Keratinocyte (primary cell): ENCODE measurements around the gene EIF5B. TPM values are rescaled to one million over a fixed set of nuclear protein-coding genes. Genes with fewer than 3 reads are reported as not detected.

Experiments used
- DNase-seq: peaks from one replicate; pipeline ENCODE4 v3.0.0-alpha.2; 2011; ENCODE audit warnings: low read depth, missing footprints, low spot score
- FAIRE-seq: peaks from 2 replicates; lab custom pipeline; 2011; peaks lifted over from hg19 to GRCh38; lab: Jason Lieb, UNC
- H2AFZ ChIP-seq: 2 replicates; pipeline ENCODE4 v1.6.0; 2012; ENCODE audit warnings: low read length, control low read depth, inconsistent platforms; ENCODE audit not compliant: control insufficient read depth
- H3K27ac ChIP-seq: 2 replicates; pipeline ENCODE4 v1.5.1; 2011; ENCODE audit warnings: low read length; ENCODE audit not compliant: control insufficient read depth, insufficient read depth
- H3K27me3 ChIP-seq: 3 replicates; pipeline ENCODE4 v1.6.0; 2011; ENCODE audit warnings: low read length; ENCODE audit not compliant: control insufficient read depth, insufficient read depth; ENCODE audit errors: extremely low read depth
- H3K36me3 ChIP-seq, 2 experiments: 2 replicates in 1 of 2; 3 replicates in 1 of 2; pipeline ENCODE4 v1.5.1; 2011; ENCODE audit warnings: low read length in 2 of 2, mild to moderate bottlenecking in 1 of 2; ENCODE audit not compliant: control insufficient read depth in 2 of 2, insufficient read depth in 2 of 2; ENCODE audit errors: extremely low read depth in 1 of 2
- H3K4me1 ChIP-seq: 3 replicates; pipeline ENCODE4 v1.5.1; 2011; ENCODE audit warnings: low read length; ENCODE audit not compliant: control insufficient read depth, insufficient read depth; ENCODE audit errors: extremely low read depth
- H3K4me2 ChIP-seq: 3 replicates; pipeline ENCODE4 v1.6.0; 2011; ENCODE audit warnings: low read depth, low read length; ENCODE audit not compliant: control insufficient read depth, insufficient read depth; ENCODE audit errors: extremely low read depth
- H3K4me3 ChIP-seq, 3 experiments: fragments of 200-600 bp in 1 of 3; sonication (generic) in 1 of 3; 2 replicates in 2 of 3; 3 replicates in 1 of 3; pipeline ENCODE4 v1.5.1; 2011 to 2016; ENCODE audit warnings: low read length in 3 of 3, mild to moderate bottlenecking in 3 of 3, control low read depth in 2 of 3, inconsistent platforms in 1 of 3, low read depth in 1 of 3, mixed read lengths in 1 of 3, mixed run types in 1 of 3, moderate library complexity in 1 of 3; ENCODE audit not compliant: control insufficient read depth in 2 of 3, insufficient read depth in 2 of 3; ENCODE audit errors: extremely low read depth in 1 of 3
- H3K79me2 ChIP-seq: 2 replicates; pipeline ENCODE4 v1.6.0; 2012; ENCODE audit warnings: low read length; ENCODE audit not compliant: control insufficient read depth, insufficient read depth
- H3K9ac ChIP-seq: 3 replicates; pipeline ENCODE4 v1.6.0; 2011; ENCODE audit warnings: low read length; ENCODE audit not compliant: control insufficient read depth, insufficient read depth; ENCODE audit errors: extremely low read depth
- H3K9me1 ChIP-seq: 3 replicates; pipeline ENCODE4 v1.6.0; 2011; ENCODE audit warnings: low read length; ENCODE audit not compliant: control insufficient read depth, insufficient read depth; ENCODE audit errors: extremely low read depth
- H3K9me3 ChIP-seq: 2 replicates; pipeline ENCODE4 v1.5.1; 2012; ENCODE audit warnings: low read depth, low read length; ENCODE audit not compliant: control insufficient read depth
- H4K20me1 ChIP-seq: 3 replicates; pipeline ENCODE4 v1.6.0; 2011; ENCODE audit warnings: low read length; ENCODE audit not compliant: control insufficient read depth, insufficient read depth; ENCODE audit errors: extremely low read depth
- CTCF ChIP-seq, 3 experiments: IDR thresholded peaks in 1 of 3; conservative IDR thresholded peaks in 1 of 3; optimal IDR thresholded peaks in 1 of 3; 2 replicates in 2 of 3; 3 replicates in 1 of 3; pipeline versions ENCODE3 to v1.5.1; 2011; ENCODE audit warnings: low read length in 3 of 3, mild to moderate bottlenecking in 3 of 3, moderate library complexity in 2 of 3, control low read depth in 1 of 3, inconsistent platforms in 1 of 3; ENCODE audit not compliant: insufficient read depth in 2 of 3; ENCODE audit errors: extremely low read depth in 1 of 3
- EZH2 ChIP-seq: IDR thresholded peaks from one replicate; pipeline ENCODE4 v1.6.1; 2012; ENCODE audit warnings: inconsistent platforms, mild to moderate bottlenecking, low read length, moderate library complexity
- dilution Hi-C: fragments of 300-500 bp; cut with MboI; formaldehyde crosslinking; loops from one replicate; pipeline ENCODE4 v1.7.0; 2020; ENCODE audit warnings: low sequenced_read_pairs; ENCODE audit not compliant: extremely low pct_ligation_motif_present
- polyA plus RNA-seq, 5 experiments: library from polyadenylated mRNA; depleted of rRNA in 3 of 5; stranded (reverse) in 3 of 5; stranded (forward) in 1 of 5; unstranded in 1 of 5; fragments of >200 nt; gene quantifications; 1 replicate in 1 of 5; 2 replicates in 3 of 5; 3 replicates in 1 of 5; pipeline versions ENCODE4 v1.2.1 to v1.2.3, GENCODE V29; 2011 to 2012; ENCODE audit warnings: missing spikeins in 2 of 5, low read depth in 1 of 5, low replicate concordance in 1 of 5

EIF5B gene
- polyA plus RNA-seq, 1 donor (not counting 4 experiments of a cell fraction or from before 2014, with no cell fraction given) = 32.6 TPM

- no peak for DNase-seq
- Histone ChIP-seq H3K79me2 (no peaks in the 10 kb centered on the region), H3K4me1 (peaks cover 3% of the 10 kb centered on the region), H3K27ac (no peak overlapping the region), H3K36me3 (peaks cover 32 to 47% of the 10 kb centered on the region in 2 experiments), H2AFZ (no peak overlapping the region), H3K4me3 (no peak overlapping the region), H3K9ac (no peak overlapping the region), H3K4me2 (no peak overlapping the region), H3K9me1 (no peaks in the 10 kb centered on the region), H3K9me3 (no peaks in the 10 kb centered on the region), H3K27me3 (no peaks in the 10 kb centered on the region), H4K20me1 (no peaks in the 10 kb centered on the region)
- no peak for TF ChIP-seq CTCF (optimal IDR thresholded peaks at IDR 0.05 in 1 of 3, IDR thresholded peaks at IDR 0.05 in 1 of 3, conservative IDR thresholded peaks at IDR 0.05 in 1 of 3; ENCODE audit: extremely low read depth in 1 of 3, insufficient read depth in 2 of 3, low read length in 3 of 3)
- no peak for TF ChIP-seq EZH2
- dilution Hi-C loops = no loop called here
- FAIRE-seq = no peak
Measured at GRCh38 chr2:99403524-99403923, 66.3 kb downstream of the EIF5B start.

GRCh38 chr2:99404039-99404796 is 67.0 kb downstream of the EIF5B start:
- peaks cover 3% of the 10 kb centered on the region for H3K4me1 ChIP-seq
- no peak overlapping the region for H3K9ac ChIP-seq
- H3K27me3 ChIP-seq = no peaks in the 10 kb centered on the region
- no peaks in the 10 kb centered on the region for H3K9me3 ChIP-seq
- H4K20me1 ChIP-seq = no peaks in the 10 kb centered on the region
- no peak overlapping the region for H3K27ac ChIP-seq
- TF ChIP-seq CTCF (optimal IDR thresholded peaks at IDR 0.05 in 1 of 3, IDR thresholded peaks at IDR 0.05 in 1 of 3, conservative IDR thresholded peaks at IDR 0.05 in 1 of 3; ENCODE audit: extremely low read depth in 1 of 3, insufficient read depth in 2 of 3, low read length in 3 of 3) (no peak), EZH2 (no peak)
- no peak overlapping the region for H2AFZ ChIP-seq
- dilution Hi-C loops = no loop called here
- no peak overlapping the region for H3K4me3 ChIP-seq
- no peaks in the 10 kb centered on the region for H3K79me2 ChIP-seq
- H3K4me2 ChIP-seq = no peak overlapping the region
- H3K36me3 ChIP-seq = peaks cover 28 to 47% of the 10 kb centered on the region in 2 experiments
- DNase-seq = no peak
- no peaks in the 10 kb centered on the region for H3K9me1 ChIP-seq
- FAIRE-seq = no peak
